H9 (cell line): ENCODE measurements around the gene ATM. TPM values are rescaled to one million over a fixed set of nuclear protein-coding genes. Genes with fewer than 3 reads are reported as not detected.
"Not testable (repeated sequence)": the region's sequence is repeated elsewhere in the genome, so short reads cannot be mapped to it uniquely, and the experiment has no call there.

Source experiments
- DNase-seq: peaks from one replicate; pipeline ENCODE4 v3.0.0-alpha.2; 2017
- H2AFZ ChIP-seq: one replicate; pipeline ENCODE4 v1.6.1; 2013; ENCODE audit warnings: mild to moderate bottlenecking, low read length, control low read depth, moderate library complexity
- H2AK5ac ChIP-seq: 2 replicates; pipeline ENCODE4 v1.6.1; 2013; ENCODE audit warnings: low read length, control low read depth, mixed read lengths; ENCODE audit not compliant: insufficient read length
- H2BK120ac ChIP-seq: one replicate; pipeline ENCODE4 v1.6.1; 2013; ENCODE audit warnings: low read depth, mild to moderate bottlenecking, low read length, control low read depth, inconsistent platforms; ENCODE audit not compliant: poor library complexity, severe bottlenecking
- H2BK12ac ChIP-seq: 2 replicates; pipeline ENCODE4 v1.6.1; 2013; ENCODE audit warnings: low read length, control low read depth, mixed read lengths, low read depth; ENCODE audit not compliant: insufficient read length
- H2BK15ac ChIP-seq: 2 replicates; pipeline ENCODE4 v1.6.1; 2013; ENCODE audit warnings: low read depth, low read length, control low read depth
- H2BK20ac ChIP-seq: one replicate; pipeline ENCODE4 v1.6.1; 2013; ENCODE audit warnings: low read depth, mild to moderate bottlenecking, low read length, control low read depth, inconsistent platforms; ENCODE audit not compliant: poor library complexity, severe bottlenecking
- H2BK5ac ChIP-seq: 2 replicates; pipeline ENCODE4 v1.6.1; 2013; ENCODE audit warnings: low read length, control low read depth, mixed read lengths; ENCODE audit not compliant: insufficient read length
- H3K14ac ChIP-seq: 2 replicates; pipeline ENCODE4 v1.6.1; 2013; ENCODE audit warnings: low read length, control low read depth; ENCODE audit not compliant: insufficient read depth
- H3K18ac ChIP-seq: 2 replicates; pipeline ENCODE4 v1.6.1; 2013; ENCODE audit warnings: low read depth, mild to moderate bottlenecking, mixed read lengths, low read length, control low read depth; ENCODE audit not compliant: insufficient read length
- H3K23ac ChIP-seq: 2 replicates; pipeline ENCODE4 v1.6.1; 2013; ENCODE audit warnings: low read length, control low read depth, mixed read lengths, low read depth; ENCODE audit not compliant: insufficient read length
- H3K23me2 ChIP-seq: 2 replicates; pipeline ENCODE4 v1.6.1; 2013; ENCODE audit warnings: low read depth, mild to moderate bottlenecking, mixed read lengths, low read length, control low read depth; ENCODE audit not compliant: insufficient read length, poor library complexity, severe bottlenecking
- H3K27ac ChIP-seq: 2 replicates; pipeline ENCODE4 v1.5.1; 2013; ENCODE audit warnings: low read length, control low read depth, mixed read lengths, low read depth; ENCODE audit not compliant: insufficient read length
- H3K27me3 ChIP-seq: 2 replicates; pipeline ENCODE4 v1.6.1; 2013; ENCODE audit warnings: low read length, control low read depth, inconsistent platforms; ENCODE audit not compliant: insufficient read depth
- H3K4ac ChIP-seq: 2 replicates; pipeline ENCODE4 v1.6.1; 2013; ENCODE audit warnings: low read depth, mild to moderate bottlenecking, control low read depth, inconsistent platforms, low read length, moderate library complexity
- H3K4me1 ChIP-seq: 2 replicates; pipeline ENCODE4 v1.6.1; 2013; ENCODE audit warnings: low read length, control low read depth, inconsistent platforms; ENCODE audit not compliant: insufficient read depth
- H3K4me2 ChIP-seq: 2 replicates; pipeline ENCODE4 v1.6.1; 2013; ENCODE audit warnings: low read length, control low read depth, mixed read lengths; ENCODE audit not compliant: insufficient read length, insufficient read depth
- H3K56ac ChIP-seq: 2 replicates; pipeline ENCODE4 v1.6.1; 2013; ENCODE audit warnings: low read depth, mild to moderate bottlenecking, mixed read lengths, low read length, control low read depth; ENCODE audit not compliant: insufficient read length
- H3K79me1 ChIP-seq: 2 replicates; pipeline ENCODE4 v1.6.1; 2013; ENCODE audit warnings: low read depth, mild to moderate bottlenecking, moderate library complexity, low read length, control low read depth, inconsistent platforms; ENCODE audit not compliant: insufficient read depth, poor library complexity, severe bottlenecking
- H3K79me2 ChIP-seq: 2 replicates; pipeline ENCODE4 v1.6.1; 2013; ENCODE audit warnings: low read length, control low read depth, inconsistent platforms; ENCODE audit not compliant: insufficient read depth
- H3K9ac ChIP-seq: 2 replicates; pipeline ENCODE4 v1.6.1; 2013; ENCODE audit warnings: low read length, control low read depth, mixed read lengths; ENCODE audit not compliant: insufficient read length; ENCODE audit errors: extremely low read depth
- H3K9me3 ChIP-seq: one replicate; pipeline ENCODE4 v1.6.1; 2013; ENCODE audit warnings: low read depth, low read length, inconsistent platforms; ENCODE audit not compliant: control insufficient read depth
- H3T11ph ChIP-seq: one replicate; pipeline ENCODE4 v1.6.1; 2013; ENCODE audit warnings: mild to moderate bottlenecking, low read length, control low read depth, inconsistent platforms
- H4K20me1 ChIP-seq: one replicate; pipeline ENCODE4 v1.6.1; 2013; ENCODE audit not compliant: control insufficient read depth, insufficient read length, insufficient read depth
- H4K5ac ChIP-seq: 2 replicates; pipeline ENCODE4 v1.6.1; 2013; ENCODE audit warnings: low read depth, mild to moderate bottlenecking, mixed read lengths, low read length, control low read depth; ENCODE audit not compliant: insufficient read length
- H4K8ac ChIP-seq: replicated peaks from 2 replicates; pipeline ENCODE4 v1.6.1; 2013; ENCODE audit warnings: low read length, control low read depth, mixed read lengths, low read depth; ENCODE audit not compliant: insufficient read length
- H4K91ac ChIP-seq: 2 replicates; pipeline ENCODE4 v1.6.1; 2013; ENCODE audit warnings: low read depth, mild to moderate bottlenecking, moderate library complexity, mixed read lengths, low read length, control low read depth; ENCODE audit not compliant: insufficient read length
- H3K27ac Mint-ChIP-seq, 3 experiments: 2 replicates in 2 of 3; 3 replicates in 1 of 3; pipeline ENCODE4 v1.8.0; 2020 to 2021; ENCODE audit warnings: mixed read lengths in 3 of 3, mild to moderate bottlenecking in 1 of 3, moderate library complexity in 1 of 3
- H3K27me3 Mint-ChIP-seq: 2 replicates; pipeline ENCODE4 v1.8.0; 2021; ENCODE audit warnings: low read depth, mild to moderate bottlenecking, moderate library complexity, mixed read lengths
- H3K36me3 Mint-ChIP-seq, 3 experiments: 2 replicates in 2 of 3; 3 replicates in 1 of 3; pipeline ENCODE4 v1.8.0; 2020 to 2021; ENCODE audit warnings: low read depth in 3 of 3, mixed read lengths in 3 of 3; ENCODE audit not compliant: insufficient read depth in 1 of 3
- H3K4me1 Mint-ChIP-seq, 2 experiments: 2 replicates each; pipeline ENCODE4 v1.8.0; 2020; ENCODE audit warnings: mixed read lengths in 2 of 2
- H3K4me3 Mint-ChIP-seq, 2 experiments: 2 replicates in 1 of 2; 3 replicates in 1 of 2; pipeline ENCODE4 v1.8.0; 2020 to 2021; ENCODE audit warnings: mild to moderate bottlenecking in 2 of 2, mixed read lengths in 2 of 2, moderate library complexity in 1 of 2
- H3K9me3 Mint-ChIP-seq, 2 experiments: 2 replicates in 1 of 2; 3 replicates in 1 of 2; pipeline ENCODE4 v1.8.0; 2020; ENCODE audit warnings: mild to moderate bottlenecking in 2 of 2, mixed read lengths in 2 of 2, moderate library complexity in 1 of 2
- CTCF ChIP-seq: fragments of 200-600 bp; sonication (generic); conservative IDR thresholded peaks from 3 replicates; pipeline ENCODE4 v1.8.0; 2021; ENCODE audit warnings: antibody characterized with exemption, mild to moderate bottlenecking
- WGBS: extraction: QIAGEN DNeasy Blood & Tissue Kit; methylation state at CpG from one replicate; pipeline ENCODE4 v1.1.7; 2013; ENCODE audit warnings: missing lambda C conversion rate, low lambda C conversion rate, mixed read lengths; ENCODE audit not compliant: insufficient read length; ENCODE audit errors: extremely low coverage; 5-methylcytosine and 5-hydroxymethylcytosine counted together
- total RNA-seq: library from RNA; stranded (reverse); gene quantifications from 2 replicates; pipeline ENCODE4 v1.2.1, GENCODE V29; 2021

ATM gene
- total RNA-seq, 1 experiment from 2014 or later: 58.9 TPM

- Histone ChIP-seq H4K5ac (no peak overlapping the region), H3T11ph (no peak overlapping the region), H4K91ac (no peak overlapping the region), H3K27me3 (no peaks in the 10 kb centered on the region), H2AK5ac (no peak overlapping the region), H2AFZ (no peak overlapping the region), H3K18ac (no peak overlapping the region), H2BK12ac (no peak overlapping the region), H3K23me2 (no peaks in the 10 kb centered on the region), H3K4me2 (no peak overlapping the region), H3K9me3 (no peaks in the 10 kb centered on the region), H2BK15ac (no peak overlapping the region), H3K79me2 (no peaks in the 10 kb centered on the region), H3K23ac (no peak overlapping the region), H4K20me1 (no peaks in the 10 kb centered on the region), H3K9ac (no peak overlapping the region), H2BK20ac (no peak overlapping the region), H4K8ac (no peak overlapping the region), H2BK120ac (no peak overlapping the region), H3K14ac (no peak overlapping the region), H3K4ac (no peak overlapping the region), H3K4me1 (no peaks in the 10 kb centered on the region), H2BK5ac (no peak overlapping the region), H3K56ac (no peak overlapping the region), H3K79me1 (no peaks in the 10 kb centered on the region), H3K27ac (no peak overlapping the region)
- no peak overlapping the region for H3K27ac Mint-ChIP-seq
- H3K27me3 Mint-ChIP-seq: peaks cover 1% of the 10 kb centered on the region; the same call in 1 of the 2 replicates
- no peak overlapping the region for H3K4me3 Mint-ChIP-seq
- H3K9me3 Mint-ChIP-seq: peaks cover 9 to 17% of the 10 kb centered on the region in 2 experiments
- WGBS: no CpG with 5 or more reads among the region's 5 CpGs
- H3K4me1 Mint-ChIP-seq: no peaks in the 10 kb centered on the region
- H3K36me3 Mint-ChIP-seq: peaks cover 9 to 28% (median 23%) of the 10 kb centered on the region in 3 experiments
- no peak for DNase-seq
- TF ChIP-seq CTCF: no peak
Observed at GRCh38 chr11:108370990-108371389, 148.1 kb downstream of the ATM start.

DNA sequence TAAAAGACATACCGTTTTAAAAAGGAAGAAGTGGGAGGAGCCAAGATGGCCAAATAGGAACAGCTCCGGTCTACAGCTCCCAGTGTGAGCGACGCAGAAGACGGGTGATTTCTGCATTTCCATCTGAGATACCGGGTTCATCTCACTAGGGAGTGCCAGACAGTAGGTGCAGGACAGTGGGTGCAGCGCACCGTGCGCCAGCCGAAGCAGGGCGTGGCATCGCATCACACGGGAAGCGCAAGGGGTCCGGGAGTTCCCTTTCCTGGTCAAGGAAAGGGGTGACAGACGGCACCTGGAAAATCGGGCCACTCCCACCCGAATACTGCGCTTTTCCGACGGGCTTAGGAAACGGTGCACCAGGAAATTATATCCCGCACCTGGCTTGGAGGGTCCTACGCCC is 150.6 kb downstream of the ATM start:
- not testable (repeated sequence) for H3K9me3 ChIP-seq, H3K4me2 ChIP-seq, H3K79me1 ChIP-seq, H2AK5ac ChIP-seq, H2BK20ac ChIP-seq, H4K5ac ChIP-seq, H3K79me2 ChIP-seq, H3K27ac Mint-ChIP-seq, H3K4me1 Mint-ChIP-seq, H3K4me3 Mint-ChIP-seq, H3K27ac ChIP-seq, H3K27me3 Mint-ChIP-seq, H4K91ac ChIP-seq, H2AFZ ChIP-seq, H2BK15ac ChIP-seq, H2BK12ac ChIP-seq, H4K8ac ChIP-seq, H3K4me1 ChIP-seq, H3K14ac ChIP-seq, DNase-seq, H2BK5ac ChIP-seq, H3K9ac ChIP-seq, H3K23me2 ChIP-seq, H3K56ac ChIP-seq, H3K18ac ChIP-seq, H3K27me3 ChIP-seq, H3K4ac ChIP-seq, H4K20me1 ChIP-seq, H3T11ph ChIP-seq, H3K23ac ChIP-seq, H2BK120ac ChIP-seq
- WGBS: no CpG with 5 or more reads among the region's 24 CpGs
- H3K36me3 Mint-ChIP-seq: peaks cover 8 to 15% (median 11%) of the 10 kb centered on the region in 3 experiments
- H3K9me3 Mint-ChIP-seq: peaks cover 9 to 17% of the 10 kb centered on the region in 2 experiments
